ENCODE measurements around the gene COL9A1.

DNA sequence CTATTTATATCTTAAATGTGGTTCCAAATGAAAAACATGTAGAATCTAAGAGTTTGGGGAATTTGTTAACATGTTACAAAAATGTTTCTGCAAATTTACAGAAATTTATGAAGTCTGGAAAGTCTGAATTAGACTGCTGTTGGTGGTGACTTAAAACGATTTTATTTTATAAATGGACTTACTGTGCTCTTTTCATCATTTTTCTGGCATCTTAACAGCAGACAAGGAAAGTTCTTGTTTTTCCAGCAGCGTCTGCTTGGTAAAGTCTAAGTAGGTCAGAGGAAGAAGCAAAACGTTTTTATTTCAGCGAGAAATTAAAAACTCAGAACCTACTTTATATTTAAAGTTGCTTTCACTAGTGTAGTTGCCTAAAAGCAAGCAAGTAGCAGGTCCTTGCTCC lies 48.6 kb upstream of the COL9A1 start:
- TF ChIP-seq, protein P1, sequence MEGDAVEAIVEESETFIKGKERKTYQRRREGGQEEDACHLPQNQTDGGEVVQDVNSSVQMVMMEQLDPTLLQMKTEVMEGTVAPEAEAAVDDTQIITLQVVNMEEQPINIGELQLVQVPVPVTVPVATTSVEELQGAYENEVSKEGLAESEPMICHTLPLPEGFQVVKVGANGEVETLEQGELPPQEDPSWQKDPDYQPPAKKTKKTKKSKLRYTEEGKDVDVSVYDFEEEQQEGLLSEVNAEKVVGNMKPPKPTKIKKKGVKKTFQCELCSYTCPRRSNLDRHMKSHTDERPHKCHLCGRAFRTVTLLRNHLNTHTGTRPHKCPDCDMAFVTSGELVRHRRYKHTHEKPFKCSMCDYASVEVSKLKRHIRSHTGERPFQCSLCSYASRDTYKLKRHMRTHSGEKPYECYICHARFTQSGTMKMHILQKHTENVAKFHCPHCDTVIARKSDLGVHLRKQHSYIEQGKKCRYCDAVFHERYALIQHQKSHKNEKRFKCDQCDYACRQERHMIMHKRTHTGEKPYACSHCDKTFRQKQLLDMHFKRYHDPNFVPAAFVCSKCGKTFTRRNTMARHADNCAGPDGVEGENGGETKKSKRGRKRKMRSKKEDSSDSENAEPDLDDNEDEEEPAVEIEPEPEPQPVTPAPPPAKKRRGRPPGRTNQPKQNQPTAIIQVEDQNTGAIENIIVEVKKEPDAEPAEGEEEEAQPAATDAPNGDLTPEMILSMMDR (IDR thresholded peaks at IDR 0.05; ENCODE audit: poor library complexity): no peak
- TF ChIP-seq EZH2 (IDR thresholded peaks at IDR 0.05; ENCODE audit: borderline replicate concordance): no peak

Measured in hepatocyte (in vitro differentiated cells).